WI38 (cell line): ENCODE results near the gene TEC.
"Not testable (repeated sequence)": the region's sequence is repeated elsewhere in the genome, so short reads cannot be mapped to it uniquely, and the experiment has no call there.

Experiments used
- H3K4me3 ChIP-seq: 2 replicates; pipeline ENCODE4 v1.5.1; 2011; ENCODE audit warnings: low read depth, mild to moderate bottlenecking, control low read depth, low read length
- TF ChIP-seq, protein P1 (sequence below): IDR thresholded peaks from 2 replicates; pipeline ENCODE4 v1.5.1; 2012; ENCODE audit warnings: low read depth, mild to moderate bottlenecking, control low read depth, low read length

The TEC gene

DNA sequence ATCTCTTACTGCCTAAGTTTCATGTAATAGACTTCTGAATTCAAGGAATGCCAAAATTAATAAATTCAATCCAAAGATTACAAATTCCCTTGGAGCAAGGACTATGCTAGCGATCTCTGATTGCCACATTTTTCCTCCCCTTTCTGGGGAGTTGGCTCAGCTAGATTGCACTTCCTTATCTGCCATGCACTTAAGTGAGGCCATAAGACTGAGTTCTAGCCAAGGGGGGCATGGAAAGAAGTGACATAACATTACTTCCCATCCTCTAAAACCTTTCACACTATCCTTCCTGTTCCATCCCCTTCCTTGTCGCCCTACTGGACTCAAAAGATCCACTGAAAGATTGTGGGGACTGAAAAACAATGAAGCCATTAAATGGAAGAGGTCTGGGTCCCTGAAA, 81.8 kb downstream of the TEC start:
- H3K4me3 ChIP-seq: no peak overlapping the region
- TF ChIP-seq, protein P1, sequence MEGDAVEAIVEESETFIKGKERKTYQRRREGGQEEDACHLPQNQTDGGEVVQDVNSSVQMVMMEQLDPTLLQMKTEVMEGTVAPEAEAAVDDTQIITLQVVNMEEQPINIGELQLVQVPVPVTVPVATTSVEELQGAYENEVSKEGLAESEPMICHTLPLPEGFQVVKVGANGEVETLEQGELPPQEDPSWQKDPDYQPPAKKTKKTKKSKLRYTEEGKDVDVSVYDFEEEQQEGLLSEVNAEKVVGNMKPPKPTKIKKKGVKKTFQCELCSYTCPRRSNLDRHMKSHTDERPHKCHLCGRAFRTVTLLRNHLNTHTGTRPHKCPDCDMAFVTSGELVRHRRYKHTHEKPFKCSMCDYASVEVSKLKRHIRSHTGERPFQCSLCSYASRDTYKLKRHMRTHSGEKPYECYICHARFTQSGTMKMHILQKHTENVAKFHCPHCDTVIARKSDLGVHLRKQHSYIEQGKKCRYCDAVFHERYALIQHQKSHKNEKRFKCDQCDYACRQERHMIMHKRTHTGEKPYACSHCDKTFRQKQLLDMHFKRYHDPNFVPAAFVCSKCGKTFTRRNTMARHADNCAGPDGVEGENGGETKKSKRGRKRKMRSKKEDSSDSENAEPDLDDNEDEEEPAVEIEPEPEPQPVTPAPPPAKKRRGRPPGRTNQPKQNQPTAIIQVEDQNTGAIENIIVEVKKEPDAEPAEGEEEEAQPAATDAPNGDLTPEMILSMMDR: no peak

DNA sequence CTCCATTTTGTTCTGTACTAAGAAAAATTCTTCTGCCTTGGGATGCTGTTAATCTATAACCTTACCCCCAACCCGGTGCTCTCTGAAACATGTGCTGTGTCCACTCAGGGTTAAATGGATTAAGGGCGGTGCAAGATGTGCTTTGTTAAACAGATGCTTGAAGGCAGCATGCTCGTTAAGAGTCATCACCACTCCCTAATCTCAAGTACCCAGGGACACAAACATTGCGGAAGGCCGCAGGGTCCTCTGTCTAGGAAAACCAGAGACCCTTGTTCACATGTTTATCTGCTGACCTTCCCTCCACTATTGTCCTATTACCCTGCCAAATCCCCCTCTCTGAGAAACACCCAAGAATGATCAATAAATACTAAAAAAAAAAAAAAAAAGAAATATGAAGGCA, 82.6 kb downstream of the TEC start:
- H3K4me3 ChIP-seq: not testable (repeated sequence)

DNA sequence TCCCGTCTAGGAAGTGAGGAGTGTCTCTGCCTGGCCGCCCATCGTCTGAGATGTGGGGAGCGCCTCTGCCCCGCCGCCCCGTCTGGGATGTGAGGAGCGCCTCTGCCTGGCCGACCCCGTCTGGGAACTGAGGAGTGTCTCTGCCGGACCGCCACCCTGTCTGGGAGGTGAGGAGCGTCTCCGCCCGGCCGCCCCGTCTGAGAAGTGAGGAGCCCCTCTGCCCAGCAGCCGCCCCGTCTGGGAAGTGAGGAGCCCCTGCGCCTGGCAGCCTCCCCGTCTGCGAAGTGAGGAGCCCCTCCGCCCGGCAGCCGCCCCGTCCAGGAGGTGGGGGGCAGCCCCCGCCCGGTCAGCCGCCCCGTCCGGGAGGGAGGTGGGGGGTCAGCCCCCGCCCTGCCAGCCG, 83.2 kb downstream of the TEC start:
- H3K4me3 ChIP-seq: not testable (repeated sequence)

GRCh38 chr4:48184882-48185281, 84.8 kb downstream of the TEC start:
- H3K4me3 ChIP-seq: no peak overlapping the region
- TF ChIP-seq, protein P1: no peak

DNA sequence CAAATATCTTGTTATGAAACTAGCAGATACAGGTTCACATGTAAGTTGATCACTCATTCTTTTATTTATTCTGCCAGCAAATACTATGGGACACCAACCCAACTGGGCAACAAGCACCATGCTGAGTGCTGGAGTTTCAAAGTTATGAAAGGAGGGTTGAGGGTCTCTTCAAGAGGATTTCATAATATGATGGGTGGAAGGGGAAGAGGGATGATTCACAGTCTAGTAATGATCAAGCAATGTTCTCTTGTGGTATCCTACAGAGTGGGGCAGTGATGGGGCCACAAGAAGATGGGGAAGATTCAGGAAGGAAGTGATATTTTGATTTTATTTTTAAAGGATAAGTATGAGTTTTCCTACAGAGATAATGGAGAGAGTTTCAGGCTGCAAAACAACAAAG, 89.4 kb downstream of the TEC start:
- no peak overlapping the region for H3K4me3 ChIP-seq
- TF ChIP-seq, protein P1: no peak

GRCh38 chr4:48178931-48179330, 90.7 kb downstream of the TEC start:
- TF ChIP-seq, protein P1: no peak
- no peak overlapping the region for H3K4me3 ChIP-seq

- TF ChIP-seq, protein P1: no peak
- no peak overlapping the region for H3K4me3 ChIP-seq
Observed at GRCh38 chr4:48175806-48176205, 93.8 kb downstream of the TEC start.

DNA sequence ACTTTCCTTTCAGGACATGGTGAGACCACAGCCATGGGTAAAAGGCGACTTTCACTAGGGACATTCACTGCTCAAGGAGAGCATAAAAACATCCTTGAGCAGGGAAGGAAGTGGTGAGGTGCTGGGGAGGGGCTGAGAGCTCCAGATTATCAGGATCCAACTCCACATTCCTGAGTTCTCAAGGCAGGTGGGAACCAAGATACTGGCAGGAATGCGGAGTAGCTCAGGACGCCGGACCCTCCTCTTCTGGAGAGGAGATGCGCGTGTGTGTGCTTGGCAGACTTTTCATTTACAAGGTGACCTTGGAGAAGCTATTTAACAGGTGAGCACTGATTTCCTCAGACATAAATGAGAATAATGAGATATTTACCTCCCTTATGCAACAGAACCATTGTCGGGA, 94.3 kb downstream of the TEC start:
- no peak overlapping the region for H3K4me3 ChIP-seq
- TF ChIP-seq, protein P1: no peak
